ENCODE results near the gene ZNF580. TPM values are rescaled to one million over a fixed set of nuclear protein-coding genes. Genes with fewer than 3 reads are reported as not detected.

The ZNF580 gene
- total RNA-seq, 4 donors from 2014 or later = 11.4 to 20.5 (median 13.8) TPM

- no peak for DNase-seq (ENCODE audit: low spot score)
- no peak for ATAC-seq (ENCODE audit: low FRiP score)
- no peak for TF ChIP-seq CTCF (IDR thresholded peaks at IDR 0.05)
These were observed 17.2 kb upstream of the ZNF580 start for GRCh38 chr19:55623561-55623960.

- DNase-seq (ENCODE audit: low spot score) = peak; percentile 93
- TF ChIP-seq CTCF (IDR thresholded peaks at IDR 0.05) = no peak
- ATAC-seq (ENCODE audit: low FRiP score) = peak; percentile 85
These were observed 16.4 kb upstream of the ZNF580 start, which contains the start of gene ZNF784 for GRCh38 chr19:55624109-55625003. TSS of gene ZNF784 (minus strand) at chr19:55624566. CDS start at chr19:55624561, 5 bp downstream.

GRCh38 chr19:55625004-55625326 lies 15.8 kb upstream of the ZNF580 start:
- TF ChIP-seq CTCF (IDR thresholded peaks at IDR 0.05) = no peak
- no peak for ATAC-seq (ENCODE audit: low FRiP score)
- DNase-seq (ENCODE audit: low spot score) = no peak

GRCh38 chr19:55626350-55626749 lies 14.5 kb upstream of the ZNF580 start:
- DNase-seq (ENCODE audit: low spot score) (no peak), ATAC-seq (ENCODE audit: low FRiP score) (no peak)
- no peak for TF ChIP-seq CTCF (IDR thresholded peaks at IDR 0.05)

- DNase-seq (ENCODE audit: low spot score) = peak; percentile 100
- ATAC-seq (ENCODE audit: low FRiP score) = peak; percentile 61
- peak in 2 of 3 donors; percentile 53 to 55 for TF ChIP-seq CTCF (IDR thresholded peaks at IDR 0.05)
These were observed 8.4 kb upstream of the ZNF580 start for GRCh38 chr19:55632463-55632834.

- ATAC-seq (ENCODE audit: low FRiP score) (no peak), DNase-seq (ENCODE audit: low spot score) (no peak)
- no peak for TF ChIP-seq CTCF (IDR thresholded peaks at IDR 0.05)
These were observed 6.9 kb upstream of the ZNF580 start for GRCh38 chr19:55633861-55634260.

GRCh38 chr19:55635334-55635717 lies 5.5 kb upstream of the ZNF580 start:
- no peak for TF ChIP-seq CTCF (IDR thresholded peaks at IDR 0.05)
- DNase-seq (ENCODE audit: low spot score) = no peak
- peak; percentile 5 for ATAC-seq (ENCODE audit: low FRiP score)
